HL-60 (cell line): ENCODE data around the gene SNX1.
A peak's percentile ranks its signal among the peaks of the same experiment; 100 is the strongest.

Source experiments
- DNase-seq, 2 experiments: peaks; one replicate each; pipeline ENCODE4 v3.0.0-alpha.2; 2010 to 2020; ENCODE audit warnings: low read depth in 1 of 2, low spot score in 1 of 2
- H3K27ac ChIP-seq: fragments of 250-450 bp; sonication (Bioruptor Pico); replicated peaks from 2 replicates; pipeline ENCODE4 v1.5.1; 2020; ENCODE audit warnings: mild to moderate bottlenecking, moderate library complexity
- H3K27me3 ChIP-seq: fragments of 250-450 bp; sonication (Bioruptor Pico); 2 replicates; pipeline ENCODE4 v1.5.1; 2021; ENCODE audit warnings: mild to moderate bottlenecking, moderate library complexity; ENCODE audit not compliant: insufficient read depth, poor library complexity, severe bottlenecking
- H3K4me3 ChIP-seq: replicated peaks from 2 replicates; pipeline ENCODE4 v1.5.1; 2011; ENCODE audit warnings: mild to moderate bottlenecking, control low read depth, low read length; ENCODE audit not compliant: insufficient read depth
- CTCF ChIP-seq: IDR thresholded peaks from one replicate; pipeline ENCODE4 v1.5.1; 2011; ENCODE audit warnings: low read length, control low read depth, inconsistent platforms; ENCODE audit not compliant: insufficient read depth
- GABPA ChIP-seq: IDR thresholded peaks from 2 replicates; pipeline ENCODE4 v1.6.1; 2012; ENCODE audit warnings: low read depth
- POLR2AphosphoS5 ChIP-seq: IDR thresholded peaks from 2 replicates; pipeline ENCODE4 v1.6.1; 2012; ENCODE audit warnings: low read depth
- REST ChIP-seq: IDR thresholded peaks from 2 replicates; pipeline ENCODE4 v1.6.1; 2012; ENCODE audit warnings: low read depth; ENCODE audit not compliant: insufficient replicate concordance
- SPI1 ChIP-seq: IDR thresholded peaks from 2 replicates; pipeline ENCODE4 v1.6.1; 2012; ENCODE audit warnings: low read depth, mild to moderate bottlenecking, borderline replicate concordance

Gene SNX1

GRCh38 chr15:64149893-64150578 is 54.3 kb downstream of the SNX1 start:
- H3K27ac ChIP-seq = no peak overlapping the region
- no peak for TF ChIP-seq POLR2AphosphoS5
- TF ChIP-seq REST = no peak
- TF ChIP-seq CTCF = no peak
- TF ChIP-seq SPI1 = no peak
- no peak for TF ChIP-seq GABPA
- H3K4me3 ChIP-seq = no peak overlapping the region
- H3K27me3 ChIP-seq = peaks cover 19% of the 10 kb centered on the region
- DNase-seq = no peak

- H3K27me3 ChIP-seq = peaks cover 19% of the 10 kb centered on the region
- H3K27ac ChIP-seq = no peak within 1 kb of the TSS
- DNase-seq = no peak
- TF ChIP-seq GABPA (no peak), SPI1 (no peak), POLR2AphosphoS5 (no peak), CTCF (no peak), REST (no peak)
- peak within 1 kb of the TSS; percentile 43 for H3K4me3 ChIP-seq
Observed at GRCh38 chr15:64151727-64152506, 56.1 kb downstream of the SNX1 start, which contains the start of gene SNX22. Gene SNX22, plus strand, starts transcription at chr15:64151731. Its CDS starts 45 bp downstream, at chr15:64151776.

- no peak overlapping the region for H3K4me3 ChIP-seq
Observed at GRCh38 chr15:64152507-64153387, 57.0 kb downstream of the SNX1 start.

More at GRCh38 chr15:64152507-64153387, 57.0 kb downstream of the SNX1 start:
- Histone ChIP-seq H3K27me3 (peaks cover 19% of the 10 kb centered on the region), H3K27ac (no peak overlapping the region)
- TF ChIP-seq CTCF (no peak), SPI1 (no peak), GABPA (no peak)
- no peak for DNase-seq
